ENCODE measurements around the gene PRM3.

DNA sequence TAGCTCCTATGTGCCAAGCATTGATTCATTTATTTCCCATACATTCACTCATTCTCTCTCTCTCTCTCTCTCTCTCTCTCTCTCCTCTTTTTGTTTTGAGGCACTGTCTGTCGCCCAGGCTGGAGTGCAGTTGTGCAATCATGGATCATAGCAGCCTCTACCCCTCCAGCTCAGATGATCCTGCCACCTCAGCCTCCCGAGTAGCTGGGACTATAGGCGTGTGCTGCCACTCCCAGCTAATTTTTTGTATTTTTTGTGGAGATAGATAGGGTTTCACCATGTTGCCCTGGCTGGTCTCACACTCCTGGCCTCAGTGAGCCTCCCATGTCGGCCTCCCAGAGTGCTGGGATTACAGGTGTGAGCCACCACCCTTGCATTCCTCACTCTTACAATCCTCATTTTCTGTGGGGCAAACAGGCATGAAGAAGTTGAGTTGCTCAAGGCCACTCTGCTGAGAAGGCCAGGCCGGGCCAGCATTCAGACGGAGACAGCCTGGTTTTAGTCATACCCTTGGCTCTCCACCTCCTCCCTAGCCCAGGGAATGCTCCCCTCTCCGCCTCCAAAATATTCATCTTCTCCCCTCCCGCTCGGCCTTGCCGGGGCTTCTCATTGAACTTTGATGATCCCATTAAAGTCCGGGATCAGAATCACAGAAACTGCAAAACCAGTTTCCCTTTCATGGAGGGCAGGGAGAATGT is 3.6 kb upstream of the PRM3 start:
- TF ChIP-seq POLR2AphosphoS5 (IDR thresholded peaks at IDR 0.05) = no peak
- TF ChIP-seq, protein P1, sequence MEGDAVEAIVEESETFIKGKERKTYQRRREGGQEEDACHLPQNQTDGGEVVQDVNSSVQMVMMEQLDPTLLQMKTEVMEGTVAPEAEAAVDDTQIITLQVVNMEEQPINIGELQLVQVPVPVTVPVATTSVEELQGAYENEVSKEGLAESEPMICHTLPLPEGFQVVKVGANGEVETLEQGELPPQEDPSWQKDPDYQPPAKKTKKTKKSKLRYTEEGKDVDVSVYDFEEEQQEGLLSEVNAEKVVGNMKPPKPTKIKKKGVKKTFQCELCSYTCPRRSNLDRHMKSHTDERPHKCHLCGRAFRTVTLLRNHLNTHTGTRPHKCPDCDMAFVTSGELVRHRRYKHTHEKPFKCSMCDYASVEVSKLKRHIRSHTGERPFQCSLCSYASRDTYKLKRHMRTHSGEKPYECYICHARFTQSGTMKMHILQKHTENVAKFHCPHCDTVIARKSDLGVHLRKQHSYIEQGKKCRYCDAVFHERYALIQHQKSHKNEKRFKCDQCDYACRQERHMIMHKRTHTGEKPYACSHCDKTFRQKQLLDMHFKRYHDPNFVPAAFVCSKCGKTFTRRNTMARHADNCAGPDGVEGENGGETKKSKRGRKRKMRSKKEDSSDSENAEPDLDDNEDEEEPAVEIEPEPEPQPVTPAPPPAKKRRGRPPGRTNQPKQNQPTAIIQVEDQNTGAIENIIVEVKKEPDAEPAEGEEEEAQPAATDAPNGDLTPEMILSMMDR (IDR thresholded peaks at IDR 0.05; ENCODE audit: poor library complexity, severe bottlenecking) = no peak
- no peak for TF ChIP-seq RAD21 (conservative IDR thresholded peaks at IDR 0.05)
- no peak for TF ChIP-seq EZH2 (IDR thresholded peaks at IDR 0.05; ENCODE audit: borderline replicate concordance, insufficient read depth, low read length, poor library complexity, severe bottlenecking)
- no peak for TF ChIP-seq SMC3 (conservative IDR thresholded peaks at IDR 0.05; ENCODE audit: poor library complexity)
- TF ChIP-seq TAF1 (IDR thresholded peaks at IDR 0.05; ENCODE audit: low read depth) = no peak
